Smooth muscle cell (in vitro differentiated cells): ENCODE measurements around the gene GSTO1. TPM values are rescaled to one million over a fixed set of nuclear protein-coding genes. Genes with fewer than 3 reads are reported as not detected.

Experiments
- DNase-seq: peaks from one replicate; lab custom pipeline; 2025; ENCODE audit not compliant: unreplicated experiment; lab: John Stamatoyannopoulos, UW
- H2AFZ ChIP-seq: fragments of 200-600 bp; sonication (generic); 2 replicates; pipeline ENCODE4 v1.6.0; 2016; ENCODE audit warnings: antibody characterized with exemption, low read depth, mild to moderate bottlenecking
- H3F3A ChIP-seq: fragments of 200-600 bp; sonication (generic); 2 replicates; pipeline ENCODE4 v1.6.0; 2017; ENCODE audit warnings: antibody characterized with exemption, low read depth
- H3K27ac ChIP-seq: fragments of 200-600 bp; sonication (generic); 2 replicates; pipeline ENCODE4 v1.5.1; 2016; ENCODE audit warnings: low read depth, mild to moderate bottlenecking
- H3K27me3 ChIP-seq: fragments of 200-600 bp; sonication (generic); 2 replicates; pipeline ENCODE4 v1.6.1; 2016; ENCODE audit warnings: low read depth, mild to moderate bottlenecking
- H3K36me3 ChIP-seq: fragments of 200-600 bp; sonication (generic); 2 replicates; pipeline ENCODE4 v1.5.1; 2016; ENCODE audit warnings: low read depth
- H3K4me1 ChIP-seq: fragments of 200-600 bp; sonication (generic); 2 replicates; pipeline ENCODE4 v1.5.1; 2016; ENCODE audit warnings: low read depth
- H3K4me2 ChIP-seq: fragments of 200-600 bp; sonication (generic); 2 replicates; pipeline ENCODE4 v1.6.0; 2016; ENCODE audit warnings: mild to moderate bottlenecking
- H3K4me3 ChIP-seq: fragments of 200-600 bp; sonication (generic); 2 replicates; pipeline ENCODE4 v1.5.1; 2016; ENCODE audit warnings: mild to moderate bottlenecking
- H3K79me2 ChIP-seq: fragments of 200-600 bp; sonication (generic); 2 replicates; pipeline ENCODE4 v1.6.0; 2016; ENCODE audit warnings: low read depth, mild to moderate bottlenecking
- H3K9ac ChIP-seq: fragments of 200-600 bp; sonication (generic); 2 replicates; pipeline ENCODE4 v1.6.0; 2016; ENCODE audit warnings: low read depth
- H3K9me3 ChIP-seq: fragments of 200-600 bp; sonication (generic); replicated peaks from 2 replicates; pipeline ENCODE4 v1.5.1; 2016; ENCODE audit warnings: low read depth
- H4K20me1 ChIP-seq: fragments of 200-600 bp; sonication (generic); 2 replicates; pipeline ENCODE4 v1.6.0; 2016; ENCODE audit warnings: low read depth
- CTCF ChIP-seq: fragments of 200-600 bp; sonication (generic); IDR thresholded peaks from 2 replicates; pipeline ENCODE4 v1.5.1; 2017; ENCODE audit warnings: borderline replicate concordance, mild to moderate bottlenecking, antibody characterized with exemption; ENCODE audit not compliant: insufficient read depth, poor library complexity, severe bottlenecking
- WGBS: methylation state at CpG from one replicate; pipeline ENCODE4 v1.1.7; 2016; ENCODE audit warnings: low lambda C conversion rate; 5-methylcytosine and 5-hydroxymethylcytosine counted together
- polyA plus RNA-seq: library from polyadenylated mRNA; unstranded; fragments of >200 nt; fragmentation: Nextera tagmentation; extraction: Ambion mirVana; gene quantifications from 2 replicates; pipeline ENCODE4 v1.2.1, GENCODE V29; 2016
- total RNA-seq: library from RNA; depleted of rRNA; stranded (reverse); fragments of >200 nt; gene quantifications from 2 replicates; pipeline ENCODE4 v1.2.3, GENCODE V29; 2014

Gene GSTO1
- total and polyA plus RNA-seq, 2 experiments from 2014 or later, result 293 to 440 TPM

GRCh38 chr10:104216631-104217030 lies 38.1 kb upstream of the GSTO1 start:
- Histone ChIP-seq H3K27ac (no peak overlapping the region), H3K79me2 (no peaks in the 10 kb centered on the region), H4K20me1 (no peaks in the 10 kb centered on the region), H3K9me3 (no peaks in the 10 kb centered on the region), H3K4me3 (no peak overlapping the region), H3K36me3 (no peaks in the 10 kb centered on the region), H3K9ac (no peak overlapping the region), H3F3A (no peaks in the 10 kb centered on the region), H3K4me2 (no peak overlapping the region), H3K27me3 (no peaks in the 10 kb centered on the region), H3K4me1 (no peaks in the 10 kb centered on the region), H2AFZ (no peak overlapping the region)
- 98% methylated on average over 3 of the region's 3 CpGs for WGBS
- TF ChIP-seq CTCF, result no peak
- no peak for DNase-seq

- 90% methylated on average over 7 of the region's 7 CpGs for WGBS
- no peak overlapping the region for H3K27ac ChIP-seq
- DNase-seq, result no peak
- H3K27me3 ChIP-seq, result no peaks in the 10 kb centered on the region
- H3K9ac ChIP-seq, result no peak overlapping the region
- no peaks in the 10 kb centered on the region for H3F3A ChIP-seq
- H4K20me1 ChIP-seq, result no peaks in the 10 kb centered on the region
- H3K79me2 ChIP-seq, result no peaks in the 10 kb centered on the region
- no peaks in the 10 kb centered on the region for H3K36me3 ChIP-seq
- H2AFZ ChIP-seq, result no peak overlapping the region
- H3K9me3 ChIP-seq, result no peaks in the 10 kb centered on the region
- no peak overlapping the region for H3K4me3 ChIP-seq
- no peak overlapping the region for H3K4me2 ChIP-seq
- TF ChIP-seq CTCF, result no peak
- no peaks in the 10 kb centered on the region for H3K4me1 ChIP-seq
Observed at GRCh38 chr10:104218751-104219150, 35.9 kb upstream of the GSTO1 start.

- H3K4me2 ChIP-seq, result no peak overlapping the region
- no peaks in the 10 kb centered on the region for H3F3A ChIP-seq
- no peak overlapping the region for H2AFZ ChIP-seq
- 87% methylated on average over 2 of the region's 2 CpGs for WGBS
- no peaks in the 10 kb centered on the region for H3K27me3 ChIP-seq
- TF ChIP-seq CTCF, result no peak
- no peaks in the 10 kb centered on the region for H3K4me1 ChIP-seq
- no peak overlapping the region for H3K4me3 ChIP-seq
- H3K9me3 ChIP-seq, result no peaks in the 10 kb centered on the region
- H3K79me2 ChIP-seq, result no peaks in the 10 kb centered on the region
- no peaks in the 10 kb centered on the region for H4K20me1 ChIP-seq
- H3K27ac ChIP-seq, result no peak overlapping the region
- no peak for DNase-seq
- H3K9ac ChIP-seq, result no peak overlapping the region
- H3K36me3 ChIP-seq, result no peaks in the 10 kb centered on the region
Observed at GRCh38 chr10:104220522-104220921, 34.2 kb upstream of the GSTO1 start.

- Histone ChIP-seq H4K20me1 (no peaks in the 10 kb centered on the region), H3K9me3 (no peaks in the 10 kb centered on the region), H3K4me1 (no peaks in the 10 kb centered on the region), H3K9ac (no peak overlapping the region), H3K4me2 (no peak overlapping the region), H3K4me3 (no peak overlapping the region), H3K79me2 (no peaks in the 10 kb centered on the region), H3K27me3 (no peaks in the 10 kb centered on the region), H3K36me3 (no peaks in the 10 kb centered on the region), H3K27ac (no peak overlapping the region), H2AFZ (no peak overlapping the region), H3F3A (no peaks in the 10 kb centered on the region)
- TF ChIP-seq CTCF, result no peak
- DNase-seq, result no peak
Observed at GRCh38 chr10:104223304-104223703, 31.4 kb upstream of the GSTO1 start.
